ENCODE data around the gene ANXA11.

The ANXA11 gene

DNA sequence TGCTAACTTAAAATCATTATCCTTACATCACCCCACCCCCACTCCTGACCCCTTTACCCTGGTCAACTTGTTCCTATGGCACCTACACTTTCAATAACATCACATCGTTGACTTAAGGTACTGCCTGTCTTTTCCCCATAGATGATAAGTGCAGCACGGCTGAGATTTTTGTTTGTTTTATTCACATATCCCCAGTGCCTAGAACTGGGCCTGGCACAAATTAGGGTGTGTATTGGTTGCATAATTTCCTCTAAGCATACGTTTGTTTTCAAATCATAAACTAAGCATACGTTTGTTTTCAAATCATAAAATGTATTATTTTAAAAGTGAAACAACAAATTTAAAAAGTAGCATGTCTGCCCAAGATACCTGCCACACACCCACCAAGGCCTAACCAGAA, 35.3 kb downstream of the ANXA11 start:
- H3K79me2 ChIP-seq = peaks cover 12% of the 10 kb centered on the region
- no peaks in the 10 kb centered on the region for H3K9me3 ChIP-seq (ENCODE audit: control insufficient read depth, low read length)
- H2AFZ ChIP-seq = no peak overlapping the region
- no peaks in the 10 kb centered on the region for H3K27me3 ChIP-seq (ENCODE audit: control insufficient read depth, insufficient read depth, low read length)
- TF ChIP-seq, protein P1, sequence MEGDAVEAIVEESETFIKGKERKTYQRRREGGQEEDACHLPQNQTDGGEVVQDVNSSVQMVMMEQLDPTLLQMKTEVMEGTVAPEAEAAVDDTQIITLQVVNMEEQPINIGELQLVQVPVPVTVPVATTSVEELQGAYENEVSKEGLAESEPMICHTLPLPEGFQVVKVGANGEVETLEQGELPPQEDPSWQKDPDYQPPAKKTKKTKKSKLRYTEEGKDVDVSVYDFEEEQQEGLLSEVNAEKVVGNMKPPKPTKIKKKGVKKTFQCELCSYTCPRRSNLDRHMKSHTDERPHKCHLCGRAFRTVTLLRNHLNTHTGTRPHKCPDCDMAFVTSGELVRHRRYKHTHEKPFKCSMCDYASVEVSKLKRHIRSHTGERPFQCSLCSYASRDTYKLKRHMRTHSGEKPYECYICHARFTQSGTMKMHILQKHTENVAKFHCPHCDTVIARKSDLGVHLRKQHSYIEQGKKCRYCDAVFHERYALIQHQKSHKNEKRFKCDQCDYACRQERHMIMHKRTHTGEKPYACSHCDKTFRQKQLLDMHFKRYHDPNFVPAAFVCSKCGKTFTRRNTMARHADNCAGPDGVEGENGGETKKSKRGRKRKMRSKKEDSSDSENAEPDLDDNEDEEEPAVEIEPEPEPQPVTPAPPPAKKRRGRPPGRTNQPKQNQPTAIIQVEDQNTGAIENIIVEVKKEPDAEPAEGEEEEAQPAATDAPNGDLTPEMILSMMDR (IDR thresholded peaks at IDR 0.05) = no peak
- no peaks in the 10 kb centered on the region for H3K4me1 ChIP-seq
- no peak overlapping the region for H3K9ac ChIP-seq
- H3K27ac ChIP-seq = no peak overlapping the region
- no peak overlapping the region for H3K4me3 ChIP-seq (ENCODE audit: low read depth, low read length)
- no peaks in the 10 kb centered on the region for H3K36me3 ChIP-seq (ENCODE audit: control insufficient read depth, insufficient read depth, low read length)
- H3K4me2 ChIP-seq (ENCODE audit: low read length) = no peak overlapping the region

DNA sequence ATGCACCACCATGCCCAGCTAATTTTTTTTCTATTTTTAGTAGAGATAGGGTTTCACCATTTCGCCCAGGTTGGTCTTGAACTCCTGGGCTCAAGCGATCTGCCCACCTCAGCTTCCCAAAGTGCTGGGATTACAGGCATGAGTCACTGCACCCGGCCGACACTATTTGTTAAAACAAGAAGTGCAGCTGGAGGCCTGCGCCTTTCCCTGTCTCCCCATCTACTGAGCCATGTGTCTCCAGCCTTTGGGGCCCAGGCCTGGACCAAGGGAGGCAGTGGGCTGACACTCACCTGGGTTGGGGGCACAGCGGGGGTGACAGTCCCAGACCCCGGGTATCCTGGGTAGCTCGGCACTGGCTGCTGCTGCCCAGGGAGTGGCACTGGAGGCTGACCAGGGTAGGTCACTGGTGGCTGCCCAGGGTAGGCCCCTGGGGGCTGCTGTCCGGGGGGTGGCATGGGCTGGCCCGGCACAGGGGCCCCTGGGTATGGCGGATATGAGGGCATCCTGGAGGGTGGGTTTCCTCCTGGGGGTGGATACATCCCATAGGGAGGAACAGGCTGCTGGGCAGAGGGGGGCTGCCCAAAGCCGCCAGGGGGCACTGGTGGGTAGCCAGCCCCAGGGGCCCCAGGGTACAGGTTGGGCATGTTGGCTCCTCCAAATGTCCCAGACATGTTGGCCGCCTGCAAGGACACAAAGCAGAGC, 36.5 kb downstream of the ANXA11 start:
- H3K36me3 ChIP-seq (ENCODE audit: control insufficient read depth, insufficient read depth, low read length) = no peaks in the 10 kb centered on the region
- no peak overlapping the region for H2AFZ ChIP-seq
- no peak overlapping the region for H3K4me2 ChIP-seq (ENCODE audit: low read length)
- TF ChIP-seq, protein P1 (IDR thresholded peaks at IDR 0.05) = peak; percentile 32
- H3K4me3 ChIP-seq (ENCODE audit: low read depth, low read length) = no peak overlapping the region
- no peak overlapping the region for H3K9ac ChIP-seq
- H3K4me1 ChIP-seq = no peaks in the 10 kb centered on the region
- no peaks in the 10 kb centered on the region for H3K27me3 ChIP-seq (ENCODE audit: control insufficient read depth, insufficient read depth, low read length)
- no peaks in the 10 kb centered on the region for H3K9me3 ChIP-seq (ENCODE audit: control insufficient read depth, low read length)
- H3K27ac ChIP-seq = no peak overlapping the region
- peaks cover 12% of the 10 kb centered on the region for H3K79me2 ChIP-seq

DNA sequence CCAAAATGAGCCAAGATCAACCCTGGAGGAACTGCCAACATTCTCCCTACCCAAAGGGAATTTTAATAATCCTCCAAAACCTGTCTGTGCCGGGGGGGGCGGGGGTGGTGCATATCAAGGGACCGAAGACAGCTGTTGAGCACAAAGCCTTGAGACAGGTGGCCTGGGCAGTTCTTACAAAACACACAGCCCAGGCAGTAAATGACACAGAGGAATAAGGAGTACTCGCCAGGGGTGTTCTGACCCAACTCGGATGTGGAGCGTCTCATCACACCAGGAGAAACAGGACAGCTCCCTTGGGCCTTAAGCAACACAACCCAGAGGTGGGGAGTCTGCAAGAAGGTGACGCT, 37.2 kb downstream of the ANXA11 start:
- no peak overlapping the region for H3K27ac ChIP-seq
- H3K4me2 ChIP-seq (ENCODE audit: low read length) = no peak overlapping the region
- H2AFZ ChIP-seq = no peak overlapping the region
- peaks cover 9% of the 10 kb centered on the region for H3K79me2 ChIP-seq
- TF ChIP-seq, protein P1 (IDR thresholded peaks at IDR 0.05) = no peak
- no peaks in the 10 kb centered on the region for H3K4me1 ChIP-seq
- H3K36me3 ChIP-seq (ENCODE audit: control insufficient read depth, insufficient read depth, low read length) = no peaks in the 10 kb centered on the region
- H3K9me3 ChIP-seq (ENCODE audit: control insufficient read depth, low read length) = no peaks in the 10 kb centered on the region
- no peaks in the 10 kb centered on the region for H3K27me3 ChIP-seq (ENCODE audit: control insufficient read depth, insufficient read depth, low read length)
- H3K9ac ChIP-seq = no peak overlapping the region
- H3K4me3 ChIP-seq (ENCODE audit: low read depth, low read length) = no peak overlapping the region

DNA sequence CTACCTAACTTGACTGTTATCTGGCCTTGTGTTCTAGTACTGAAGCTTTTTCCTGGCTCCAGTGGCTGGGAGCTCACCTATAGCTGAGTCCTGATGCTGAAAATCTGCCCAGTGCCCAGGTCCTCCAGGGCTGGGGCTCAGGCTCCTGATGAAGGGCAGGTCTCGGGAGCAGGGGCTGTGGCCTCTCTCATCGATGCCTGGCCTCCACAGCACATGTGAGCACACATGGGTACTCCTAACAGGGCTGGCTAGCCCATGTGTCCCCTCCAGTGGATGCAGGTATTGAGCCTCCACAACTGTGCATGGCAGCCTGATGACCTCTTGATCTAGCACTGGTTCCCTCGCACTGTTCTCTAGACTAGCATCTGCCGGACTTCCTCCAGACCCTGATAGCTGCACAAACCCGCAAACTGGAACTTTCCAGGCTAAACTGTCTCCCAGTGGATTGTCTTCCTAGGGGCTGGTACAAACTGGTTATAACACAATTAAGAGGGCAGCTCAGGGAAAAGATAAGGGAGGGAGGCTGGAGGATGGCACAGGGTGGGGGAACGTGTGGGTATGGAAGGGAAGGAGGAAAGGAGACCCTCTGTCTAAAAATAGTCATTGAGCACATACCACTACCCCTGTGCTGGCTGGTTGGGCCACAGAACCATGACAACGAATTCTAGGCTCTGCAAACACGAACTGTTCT, 37.7 kb downstream of the ANXA11 start:
- no peaks in the 10 kb centered on the region for H3K4me1 ChIP-seq
- no peak overlapping the region for H3K27ac ChIP-seq
- no peak overlapping the region for H3K9ac ChIP-seq
- no peak overlapping the region for H3K4me2 ChIP-seq (ENCODE audit: low read length)
- H3K27me3 ChIP-seq (ENCODE audit: control insufficient read depth, insufficient read depth, low read length) = no peaks in the 10 kb centered on the region
- peaks cover 8% of the 10 kb centered on the region for H3K79me2 ChIP-seq
- no peak overlapping the region for H2AFZ ChIP-seq
- H3K4me3 ChIP-seq (ENCODE audit: low read depth, low read length) = no peak overlapping the region
- no peaks in the 10 kb centered on the region for H3K36me3 ChIP-seq (ENCODE audit: control insufficient read depth, insufficient read depth, low read length)
- no peaks in the 10 kb centered on the region for H3K9me3 ChIP-seq (ENCODE audit: control insufficient read depth, low read length)
- TF ChIP-seq, protein P1 (IDR thresholded peaks at IDR 0.05) = no peak

Measured in parathyroid adenoma (tissue), 2 donors.